Measurements from ENCODE around the gene FCSK. TPM values are rescaled to one million over a fixed set of nuclear protein-coding genes. Genes with fewer than 3 reads are reported as not detected.

FCSK gene
- total RNA-seq = 10.5 and 11.0 TPM in 2 replicates

GRCh38 chr16:70454222-70455034 is at the start of gene FCSK:
Gene FCSK (plus strand): TSS chr16:70454595. CDS start chr16:70463191, 8,596 bp downstream.

DNA sequence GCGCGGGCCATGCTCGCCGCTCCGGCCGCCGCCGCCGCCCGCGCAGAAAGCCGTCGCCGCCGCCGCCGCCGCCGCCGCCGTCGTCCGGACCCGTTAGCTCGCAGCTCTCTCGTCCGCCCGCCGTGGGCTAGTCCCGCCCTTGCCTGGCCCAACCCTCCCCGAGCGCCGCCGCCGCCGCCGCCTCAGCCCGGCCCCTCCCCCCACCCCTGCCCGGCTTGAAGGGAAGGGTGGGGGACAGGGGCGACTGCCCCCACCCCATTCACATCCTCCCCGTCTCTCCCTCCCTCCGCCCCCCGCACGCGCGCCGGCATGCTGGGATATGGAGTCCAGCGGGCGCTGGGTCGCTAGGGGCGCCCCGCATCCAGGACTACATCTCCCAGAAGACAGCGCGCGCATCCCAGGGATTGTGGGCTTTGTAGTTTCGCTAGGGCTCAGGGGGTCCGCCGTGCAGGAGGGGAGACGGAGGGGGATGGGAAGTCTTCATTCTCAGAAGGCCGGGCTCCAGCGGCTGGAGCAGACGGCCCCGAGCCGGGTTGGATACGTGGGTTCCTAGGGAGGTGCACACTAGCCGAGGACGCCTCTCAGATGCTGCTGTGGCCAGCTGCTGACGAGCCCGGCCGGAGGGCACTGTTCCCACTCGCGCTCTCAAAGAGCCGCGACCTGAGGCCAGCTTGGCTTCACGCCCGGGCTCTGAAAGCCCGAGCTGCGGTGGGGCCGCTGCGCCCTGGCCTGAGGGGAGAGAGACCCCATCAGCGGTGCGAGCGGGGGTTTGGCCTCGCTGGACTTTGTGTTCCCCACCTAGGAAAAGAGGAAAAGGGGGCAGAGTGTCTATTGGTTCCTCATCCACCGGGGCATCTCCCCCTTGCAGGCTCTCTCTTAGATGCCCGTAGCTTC is 15.2 kb upstream of the FCSK start, which contains the start of gene ST3GAL2:
Gene ST3GAL2 (minus strand): TSS at position 132 of the 894 bp plus-strand sequence. CDS start 40,570 bp downstream, outside the sequence.

GRCh38 chr16:70523076-70523742 is 68.8 kb downstream of the FCSK start, which contains the start of gene COG4:
Gene COG4 (minus strand): TSS chr16:70523554. CDS start chr16:70523543, 11 bp downstream.

GRCh38 chr16:70523743-70524398 is 69.5 kb downstream of the FCSK start, which contains the start of gene SF3B3:
Gene SF3B3 (plus strand): TSS chr16:70523816. CDS start chr16:70526657, 2,841 bp downstream.

Small RNAs within 50 kb of the gene (small RNA-seq; reads per million reads assigned to genes)
- 0.32 reads per million, percentile 11 among the genes with 10 or more reads in this experiment for gene RNU6-23P
- gene RPS27P26 = not detected
- 103 reads per million, percentile 99 among the genes with 10 or more reads in this experiment for gene SNORD111B

Other genes starting within 250 kb of the FCSK start
- 39.6 and 39.8 TPM in 2 replicates for gene EXOSC6, start 202.7 kb upstream of the FCSK start, total RNA-seq
- 56.8 and 67.6 TPM in 2 replicates for gene AARS1, start 165.1 kb upstream of the FCSK start, total RNA-seq
- gene DDX19B, start 155.4 kb upstream of the FCSK start, total RNA-seq = 35.8 and 47.7 TPM in 2 replicates
- 41.8 and 46.9 TPM in 2 replicates for gene DDX19A, start 107.7 kb upstream of the FCSK start, total RNA-seq
- gene ST3GAL2, start 15.5 kb upstream of the FCSK start, total RNA-seq = 44.7 and 55.2 TPM in 2 replicates
- 56.3 and 64.3 TPM in 2 replicates for gene COG4, start 69.0 kb downstream of the FCSK start, total RNA-seq
- gene SF3B3, start 69.2 kb downstream of the FCSK start, total RNA-seq = 153 and 188 TPM in 2 replicates
- gene IL34, start 192.0 kb downstream of the FCSK start, total RNA-seq = 1.9 and 2.9 TPM in 2 replicates
- 25.7 and 31.7 TPM in 2 replicates for gene MTSS2, start 231.5 kb downstream of the FCSK start, total RNA-seq

All from vein endothelial cell (primary cell).